NCI-H510A (cell line): ENCODE data around the gene HIP1R.
"Not testable (repeated sequence)": the region's sequence is repeated elsewhere in the genome, so short reads cannot be mapped to it uniquely, and the experiment has no call there.

Experiments
- DNase-seq: peaks from one replicate; lab custom pipeline; 2025; lab: John Stamatoyannopoulos, UW

Gene HIP1R

GRCh38 chr12:122872815-122873361, 37.6 kb downstream of the HIP1R start:
- DNase-seq = no peak

GRCh38 chr12:122873540-122873939, 38.3 kb downstream of the HIP1R start:
- no peak for DNase-seq

GRCh38 chr12:122874081-122874480, 38.8 kb downstream of the HIP1R start:
- DNase-seq = no peak

- DNase-seq = no peak
These were observed 40.4 kb downstream of the HIP1R start for GRCh38 chr12:122875590-122876220.

GRCh38 chr12:122876281-122876680, 41.0 kb downstream of the HIP1R start:
- DNase-seq = not testable (repeated sequence)

- no peak for DNase-seq
These were observed 41.5 kb downstream of the HIP1R start for GRCh38 chr12:122876731-122877130.

GRCh38 chr12:122878780-122879612, 43.7 kb downstream of the HIP1R start:
- DNase-seq = no peak

- no peak for DNase-seq
These were observed 45.0 kb downstream of the HIP1R start for GRCh38 chr12:122880155-122880667.

GRCh38 chr12:122880668-122881067, 45.4 kb downstream of the HIP1R start:
- DNase-seq = peak; percentile 26

GRCh38 chr12:122882908-122883558, 47.8 kb downstream of the HIP1R start:
- DNase-seq = no peak

GRCh38 chr12:122884091-122884826, 49.0 kb downstream of the HIP1R start:
- DNase-seq = no peak

GRCh38 chr12:122884860-122885259, 49.6 kb downstream of the HIP1R start:
- no peak for DNase-seq

- DNase-seq = no peak
These were observed 50.9 kb downstream of the HIP1R start for GRCh38 chr12:122886161-122886560.

- DNase-seq = no peak
These were observed 51.9 kb downstream of the HIP1R start for GRCh38 chr12:122886851-122887818.

- no peak for DNase-seq
These were observed 52.6 kb downstream of the HIP1R start for GRCh38 chr12:122887819-122888212.

GRCh38 chr12:122888232-122888752, 53.0 kb downstream of the HIP1R start:
- DNase-seq = peak; percentile 77

- no peak for DNase-seq
These were observed 54.7 kb downstream of the HIP1R start for GRCh38 chr12:122889761-122890520.

GRCh38 chr12:122891661-122892525, 56.6 kb downstream of the HIP1R start:
- DNase-seq = no peak

GRCh38 chr12:122892724-122893123, 57.5 kb downstream of the HIP1R start:
- not testable (repeated sequence) for DNase-seq
